Chondrocyte (in vitro differentiated cells): Measurements from ENCODE around the gene JPT2. TPM values are rescaled to one million over a fixed set of nuclear protein-coding genes. Genes with fewer than 3 reads are reported as not detected.

Experiments
- DNase-seq: peaks from one replicate; pipeline ENCODE4 v3.0.0; 2021; ENCODE audit warnings: mixed read lengths, low spot score
- H3K27ac Mint-ChIP-seq: one replicate; pipeline ENCODE4 v1.8.0; 2021; ENCODE audit warnings: mild to moderate bottlenecking, moderate library complexity, mixed read lengths; ENCODE audit not compliant: unreplicated experiment
- H3K27me3 Mint-ChIP-seq: 2 replicates; pipeline ENCODE4 v1.8.0; 2021; ENCODE audit warnings: low read depth, mixed read lengths
- H3K36me3 Mint-ChIP-seq: 2 replicates; pipeline ENCODE4 v1.8.0; 2021; ENCODE audit warnings: low read depth, mixed read lengths
- H3K4me1 Mint-ChIP-seq: 2 replicates; pipeline ENCODE4 v1.8.0; 2021; ENCODE audit warnings: low read depth, mild to moderate bottlenecking, mixed read lengths
- H3K4me3 Mint-ChIP-seq: one replicate; pipeline ENCODE4 v1.8.0; 2021; ENCODE audit warnings: mild to moderate bottlenecking, moderate library complexity, mixed read lengths; ENCODE audit not compliant: unreplicated experiment
- H3K9me3 Mint-ChIP-seq: 2 replicates; pipeline ENCODE4 v1.8.0; 2021; ENCODE audit warnings: low read depth, mixed read lengths
- CTCF ChIP-seq: fragments of 200-600 bp; sonication (generic); IDR thresholded peaks from 2 replicates; pipeline ENCODE4 v1.5.0; 2021; ENCODE audit warnings: antibody characterized with exemption, mild to moderate bottlenecking, moderate library complexity
- long read RNA-seq: library from polyadenylated mRNA; stranded (forward); transcript quantifications from one replicate; pipeline ENCODE4 v2.0.0, GENCODE V29; 2021
- total RNA-seq: library from RNA; stranded (reverse); gene quantifications from 3 replicates; pipeline ENCODE4 v1.2.1, GENCODE V29; 2021

The JPT2 gene
- 59.2 to 65.9 TPM (median 63.0 TPM) in 3 replicates for total RNA-seq
- long read RNA-seq, transcript JPT2-201 (5 exons, 3,718 nt): major isoform, 26 of 42 reads
- long read RNA-seq, partial matches to known transcripts: 1 of 42 reads
- long read RNA-seq, other reads (novel, unspliced or antisense): 14 of 42 reads

- H3K4me1 Mint-ChIP-seq: peaks cover 40% of the 10 kb centered on the region
- H3K36me3 Mint-ChIP-seq: peaks cover 12% of the 10 kb centered on the region
- DNase-seq: peak; percentile 98
- TF ChIP-seq CTCF: no peak
- peak within 1 kb of the TSS; percentile 92 for H3K4me3 Mint-ChIP-seq
- no peaks in the 10 kb centered on the region for H3K9me3 Mint-ChIP-seq
- H3K27me3 Mint-ChIP-seq: no peaks in the 10 kb centered on the region
- peak within 1 kb of the TSS; percentile 82 for H3K27ac Mint-ChIP-seq
Measured at GRCh38 chr16:1677942-1678499, at the start of gene JPT2. TSS of gene JPT2 (plus strand) at chr16:1678279. CDS start at chr16:1678313, 34 bp downstream.

GRCh38 chr16:1630450-1631213, 47.4 kb upstream of the JPT2 start:
- Mint-ChIP-seq H3K27me3 (no peaks in the 10 kb centered on the region), H3K4me3 (no peak overlapping the region), H3K36me3 (peaks cover 16% of the 10 kb centered on the region), H3K4me1 (peaks cover 16% of the 10 kb centered on the region), H3K9me3 (no peaks in the 10 kb centered on the region), H3K27ac (no peak overlapping the region)
- no peak for DNase-seq
- TF ChIP-seq CTCF: no peak

GRCh38 chr16:1631230-1631629, 46.8 kb upstream of the JPT2 start:
- H3K36me3 Mint-ChIP-seq: peaks cover 15% of the 10 kb centered on the region
- no peak for TF ChIP-seq CTCF
- H3K27ac Mint-ChIP-seq: no peak overlapping the region
- no peaks in the 10 kb centered on the region for H3K9me3 Mint-ChIP-seq
- no peak for DNase-seq
- no peak overlapping the region for H3K4me3 Mint-ChIP-seq
- H3K4me1 Mint-ChIP-seq: peaks cover 13% of the 10 kb centered on the region
- H3K27me3 Mint-ChIP-seq: no peaks in the 10 kb centered on the region

- Mint-ChIP-seq H3K27ac (no peak overlapping the region), H3K9me3 (no peaks in the 10 kb centered on the region), H3K27me3 (no peaks in the 10 kb centered on the region), H3K4me1 (peaks cover 8% of the 10 kb centered on the region), H3K36me3 (peaks cover 14% of the 10 kb centered on the region), H3K4me3 (no peak overlapping the region)
- no peak for DNase-seq
- TF ChIP-seq CTCF: no peak
Measured at GRCh38 chr16:1631931-1632637, 46.0 kb upstream of the JPT2 start.

- Mint-ChIP-seq H3K36me3 (peaks cover 14% of the 10 kb centered on the region), H3K4me3 (no peak overlapping the region), H3K27me3 (no peaks in the 10 kb centered on the region), H3K27ac (no peak overlapping the region), H3K4me1 (peaks cover 3% of the 10 kb centered on the region), H3K9me3 (no peaks in the 10 kb centered on the region)
- no peak for TF ChIP-seq CTCF
- no peak for DNase-seq
Measured at GRCh38 chr16:1632638-1632970, 45.5 kb upstream of the JPT2 start.
